Left lung (tissue), 10 donors: ENCODE data around the gene TMEM126A. TPM values are rescaled to one million over a fixed set of nuclear protein-coding genes. Genes with fewer than 3 reads are reported as not detected.
"Not testable (repeated sequence)": the region's sequence is repeated elsewhere in the genome, so short reads cannot be mapped to it uniquely, and the experiment has no call there.

ENCODE experiments used
- ATAC-seq: fragments of 200-7000 bp; cut with Tn5 transposase; one replicate; pipeline ENCODE4 v1.9.1; 2020; ENCODE audit warnings: moderate library complexity
- DNase-seq, 4 donors: peaks; one replicate each; pipeline ENCODE4 v3.0.0-alpha.2; 2013 to 2020
- H3K27ac ChIP-seq, 2 donors: fragments of 200-600 bp; sonication (generic) in 1 of 2; one replicate each; pipeline versions ENCODE4 v1.5.0 to v1.8.0; 2020 to 2021
- H3K27me3 ChIP-seq, 2 donors: fragments of 200-600 bp; sonication (generic) in 1 of 2; one replicate each; pipeline versions ENCODE4 v1.5.0 to v1.8.0; 2020 to 2021
- H3K36me3 ChIP-seq, 2 donors: fragments of 200-600 bp; sonication (generic) in 1 of 2; one replicate each; pipeline versions ENCODE4 v1.5.0 to v1.8.0; 2020 to 2021
- H3K4me1 ChIP-seq, 2 donors: fragments of 200-600 bp; one replicate each; pipeline ENCODE4 v1.8.0; 2021
- H3K4me3 ChIP-seq, 2 donors: fragments of 200-600 bp; sonication (generic) in 1 of 2; one replicate each; pipeline versions ENCODE4 v1.5.0 to v1.8.0; 2020 to 2021; ENCODE audit warnings: mild to moderate bottlenecking in 1 of 2
- H3K9me3 ChIP-seq, 2 donors: fragments of 200-600 bp; sonication (generic) in 1 of 2; one replicate each; pipeline versions ENCODE4 v1.5.0 to v1.8.0; 2020 to 2021
- intact Hi-C, 2 donors: fragments of 100-400 bp; cut with DNase I; formaldehyde crosslinking; loops; one replicate each; pipeline versions ENCODE4 v1.11.2 to v1.14.2; 2022
- polyA plus RNA-seq, 6 donors: library from polyadenylated mRNA; unstranded; fragments of 120-200 nt; gene quantifications; one replicate each; pipeline ENCODE4 v1.2.1, GENCODE V29; 2013; ENCODE audit not compliant: insufficient read length in 6 of 6
- total RNA-seq, 2 donors: library from RNA; stranded (reverse); fragmentation: NEBNext Ultra II Directional; extraction: Animal tissue kit (Norgen Biotek cat#: 25700); gene quantifications; one replicate each; pipeline ENCODE4 v1.2.1, GENCODE V29; 2021
- TF ChIP-seq, protein P1 (sequence below), 2 donors: fragments of 200-600 bp; sonication (generic) in 1 of 2; IDR thresholded peaks; one replicate each; pipeline versions ENCODE4 v1.5.0 to v1.8.0; 2021; ENCODE audit warnings: antibody characterized with exemption in 2 of 2
- donor health status: DM: no; HTN: yes; CAD: no.
- donor health status: DM: no; HTN: no; CAD: no.

TMEM126A gene
- total and polyA plus RNA-seq, 8 donors: 30.1 to 37.1 (median 31.6) TPM

DNA sequence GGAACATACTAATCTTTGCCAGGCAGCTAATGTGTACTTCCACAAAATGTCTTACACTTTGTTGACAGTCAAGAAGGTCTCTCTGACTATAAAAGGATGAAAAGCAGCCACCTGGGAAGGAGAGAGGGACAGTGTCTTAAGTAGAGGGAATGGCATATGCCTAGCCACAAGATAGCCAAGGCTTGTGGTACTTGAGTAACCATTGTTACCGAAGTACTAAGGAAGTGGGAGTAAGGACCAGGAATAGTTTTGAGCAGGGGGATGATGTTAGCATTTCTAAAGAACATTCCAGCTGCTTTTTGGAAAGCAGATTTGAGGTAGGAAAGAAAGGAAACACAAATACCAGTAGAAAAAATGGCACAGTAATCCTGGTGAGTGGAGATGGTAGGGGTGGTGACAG, 3.4 kb downstream of the TMEM126A start:
- H3K27ac ChIP-seq: no peak overlapping the region
- TF ChIP-seq, protein P1, sequence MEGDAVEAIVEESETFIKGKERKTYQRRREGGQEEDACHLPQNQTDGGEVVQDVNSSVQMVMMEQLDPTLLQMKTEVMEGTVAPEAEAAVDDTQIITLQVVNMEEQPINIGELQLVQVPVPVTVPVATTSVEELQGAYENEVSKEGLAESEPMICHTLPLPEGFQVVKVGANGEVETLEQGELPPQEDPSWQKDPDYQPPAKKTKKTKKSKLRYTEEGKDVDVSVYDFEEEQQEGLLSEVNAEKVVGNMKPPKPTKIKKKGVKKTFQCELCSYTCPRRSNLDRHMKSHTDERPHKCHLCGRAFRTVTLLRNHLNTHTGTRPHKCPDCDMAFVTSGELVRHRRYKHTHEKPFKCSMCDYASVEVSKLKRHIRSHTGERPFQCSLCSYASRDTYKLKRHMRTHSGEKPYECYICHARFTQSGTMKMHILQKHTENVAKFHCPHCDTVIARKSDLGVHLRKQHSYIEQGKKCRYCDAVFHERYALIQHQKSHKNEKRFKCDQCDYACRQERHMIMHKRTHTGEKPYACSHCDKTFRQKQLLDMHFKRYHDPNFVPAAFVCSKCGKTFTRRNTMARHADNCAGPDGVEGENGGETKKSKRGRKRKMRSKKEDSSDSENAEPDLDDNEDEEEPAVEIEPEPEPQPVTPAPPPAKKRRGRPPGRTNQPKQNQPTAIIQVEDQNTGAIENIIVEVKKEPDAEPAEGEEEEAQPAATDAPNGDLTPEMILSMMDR (IDR thresholded peaks at IDR 0.05): no peak
- DNase-seq: no peak
- intact Hi-C loops: no loop called here
- peaks cover 0 to 19% of the 10 kb centered on the region in 2 donors for H3K4me1 ChIP-seq
- peaks cover 0 to 33% of the 10 kb centered on the region in 2 donors for H3K36me3 ChIP-seq
- no peak for ATAC-seq
- no peaks in the 10 kb centered on the region for H3K9me3 ChIP-seq
- no peaks in the 10 kb centered on the region for H3K27me3 ChIP-seq
- H3K4me3 ChIP-seq: no peak overlapping the region

DNA sequence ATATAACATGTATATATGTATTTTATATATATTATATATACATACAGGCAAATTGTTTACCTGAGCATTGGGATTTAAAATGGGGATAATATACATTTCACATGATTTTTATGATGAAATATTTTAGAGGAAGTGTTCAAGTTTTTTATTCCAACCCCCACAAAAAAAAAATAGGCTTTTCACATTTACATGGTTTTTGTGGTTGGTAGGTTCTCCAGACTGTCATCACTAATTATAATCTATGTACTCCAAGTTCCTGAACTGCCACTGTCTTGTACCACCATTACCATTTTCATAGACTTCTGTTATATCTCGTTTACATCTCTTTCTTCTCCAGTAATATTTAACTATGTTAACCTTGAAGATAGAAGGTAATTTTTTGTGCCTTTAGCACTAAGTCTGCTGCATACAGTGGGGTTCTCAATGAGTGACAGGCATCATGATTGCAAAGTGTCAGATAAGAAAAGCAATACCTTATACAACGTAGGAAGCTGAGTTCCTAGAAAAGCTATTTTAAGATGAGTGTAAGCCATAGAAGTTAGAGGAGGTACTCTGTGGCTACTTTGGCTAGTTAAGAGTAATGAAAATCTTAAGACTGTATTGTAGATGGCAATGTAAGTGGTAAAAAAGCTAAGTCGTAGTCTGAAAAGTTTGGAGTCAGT, 5.2 kb downstream of the TMEM126A start:
- no peak for ATAC-seq

DNA sequence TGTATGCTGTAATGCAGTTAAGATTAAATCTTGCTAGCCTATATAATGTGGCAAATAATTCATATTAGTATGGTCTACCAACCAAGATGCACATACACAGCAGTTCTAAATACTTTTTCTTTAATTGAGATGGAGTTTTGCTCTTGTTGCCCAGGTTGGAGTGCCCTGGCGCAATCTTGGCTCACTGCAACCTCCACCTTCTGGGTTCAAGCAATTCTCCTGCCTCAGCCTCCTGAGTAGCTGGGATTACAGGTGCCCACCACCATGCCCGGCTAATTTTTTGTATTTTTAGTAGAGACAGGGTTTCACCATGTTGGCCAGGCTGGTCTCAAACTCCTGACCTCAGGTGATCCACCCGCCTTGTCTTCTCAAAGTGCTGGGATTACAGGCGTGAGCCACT, 6.6 kb downstream of the TMEM126A start:
- not testable (repeated sequence) for ATAC-seq, H3K4me3 ChIP-seq
- H3K36me3 ChIP-seq: peaks cover 0 to 58% of the 10 kb centered on the region in 2 donors

More for the DNA sequence above, 5.2 kb downstream of the TMEM126A start:
- Histone ChIP-seq H3K27ac (no peak overlapping the region), H3K36me3 (peaks cover 0 to 47% of the 10 kb centered on the region in 2 donors), H3K9me3 (no peaks in the 10 kb centered on the region), H3K4me1 (peaks cover 0 to 16% of the 10 kb centered on the region in 2 donors), H3K4me3 (no peak overlapping the region), H3K27me3 (no peaks in the 10 kb centered on the region)
- DNase-seq: no peak
- intact Hi-C loops: no loop called here
- TF ChIP-seq, protein P1 (IDR thresholded peaks at IDR 0.05): no peak

DNA sequence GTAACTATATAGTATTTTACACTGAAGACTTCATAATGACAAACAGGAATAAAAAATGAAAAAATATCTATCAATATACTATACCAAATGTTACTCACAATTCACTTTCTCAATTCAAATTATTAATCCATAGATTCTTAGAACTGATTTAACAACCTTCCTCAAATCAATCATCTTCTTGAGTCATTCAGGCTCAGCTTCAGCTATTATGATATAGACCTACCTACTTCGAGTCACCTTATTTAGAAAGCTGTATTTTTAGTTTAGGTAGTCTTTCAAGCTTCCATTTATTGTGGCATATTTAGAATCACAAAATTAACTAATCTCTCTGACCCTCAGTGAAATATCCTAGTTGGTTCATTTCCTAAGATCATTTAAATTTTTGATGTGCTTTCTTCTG, 9.0 kb downstream of the TMEM126A start:
- H3K27ac ChIP-seq: no peak overlapping the region
- H3K27me3 ChIP-seq: no peaks in the 10 kb centered on the region
- no peaks in the 10 kb centered on the region for H3K9me3 ChIP-seq
- peaks cover 0 to 67% of the 10 kb centered on the region in 2 donors for H3K36me3 ChIP-seq
- intact Hi-C loops: no loop called here
- H3K4me1 ChIP-seq: peaks cover 6 to 42% of the 10 kb centered on the region in 2 donors
- ATAC-seq (no peak), DNase-seq (no peak)
- H3K4me3 ChIP-seq: no peak overlapping the region
- TF ChIP-seq, protein P1 (IDR thresholded peaks at IDR 0.05): no peak

More for the DNA sequence above, 6.6 kb downstream of the TMEM126A start:
- H3K27me3 ChIP-seq, DNase-seq, H3K27ac ChIP-seq, intact Hi-C loops, H3K9me3 ChIP-seq: not testable (repeated sequence)
- peaks cover 0 to 18% of the 10 kb centered on the region in 2 donors for H3K4me1 ChIP-seq

DNA sequence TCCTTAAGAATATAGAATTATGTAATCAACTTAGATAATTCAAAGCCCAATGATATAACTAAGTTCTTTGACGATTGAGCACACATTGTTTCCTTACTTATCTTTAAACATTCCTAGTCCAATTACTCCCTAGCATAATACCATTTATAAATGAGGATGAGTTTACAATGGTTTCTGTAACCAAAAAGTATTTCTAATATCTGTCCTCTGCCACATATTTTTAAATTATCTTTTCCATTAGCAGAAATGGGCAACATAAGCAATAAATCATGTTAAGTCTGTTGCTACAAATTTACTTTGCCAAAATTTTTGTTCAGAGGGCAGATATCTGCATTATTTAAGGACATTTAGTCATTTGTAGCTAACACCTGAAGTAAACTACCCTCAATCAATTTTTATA, 10.4 kb downstream of the TMEM126A start:
- no peak for DNase-seq
- no peak overlapping the region for H3K27ac ChIP-seq
- H3K9me3 ChIP-seq: no peaks in the 10 kb centered on the region
- TF ChIP-seq, protein P1 (IDR thresholded peaks at IDR 0.05): no peak
- H3K4me1 ChIP-seq: peaks cover 18 to 56% of the 10 kb centered on the region in 2 donors
- H3K4me3 ChIP-seq: no peak overlapping the region
- peaks cover 0 to 65% of the 10 kb centered on the region in 2 donors for H3K36me3 ChIP-seq
- no peak for ATAC-seq
- intact Hi-C loops: no loop called here
- H3K27me3 ChIP-seq: no peaks in the 10 kb centered on the region
